HCT116 (cell line): ENCODE results near the gene PRSS22. TPM values are rescaled to one million over a fixed set of nuclear protein-coding genes. Genes with fewer than 3 reads are reported as not detected.
A peak's percentile ranks its signal among the peaks of the same experiment; 100 is the strongest.

ENCODE experiments used
- ATAC-seq: fragments of 200-7000 bp; cut with Tn5 transposase; 2 replicates; pipeline ENCODE4 v1.9.1; 2020; ENCODE audit warnings: mild to moderate bottlenecking, moderate library complexity
- BruUV-seq: library from RNA; stranded (reverse); fragments of 400-500 nt; replicated peaks from 2 replicates; lab custom pipeline; 2021; lab: Mats Ljungman, UMichigan
- CTCF ChIA-PET: fragments of 300-600 bp; sonication (Branson Sonifier 250); formaldehyde crosslinking; loops from one replicate; lab custom pipeline; 2021; ENCODE audit warnings: antibody characterized with exemption; lab: Charles Lee
- POLR2A ChIA-PET: fragments of 300-600, 350-600 bp; sonication (Branson Sonifier 250); formaldehyde crosslinking; loops from one replicate; lab custom pipeline; 2021; ENCODE audit warnings: antibody characterized with exemption; lab: Charles Lee
- RAD21 ChIA-PET, 2 experiments: fragments of 300-600 bp; sonication (Branson Sonifier 250); formaldehyde crosslinking; loops; one replicate each; lab custom pipeline; 2023; ENCODE audit warnings: low total read pairs in 2 of 2; ENCODE audit not compliant: uncharacterized antibody in 2 of 2, unreplicated experiment in 2 of 2, low non-redundant PET in 1 of 2; lab: Charles Lee
- DNase-seq: peaks from one replicate; pipeline ENCODE4 v3.0.0-alpha.2; 2010; ENCODE audit warnings: low read depth, low spot score
- H2AFZ ChIP-seq: fragments of 200-600 bp; shearing (Covaris generic), sonication (generic); 2 replicates; pipeline ENCODE4 v1.6.1; 2017; ENCODE audit warnings: low read depth, mixed run types, mixed read lengths, antibody characterized with exemption, low read length; ENCODE audit not compliant: poor library complexity, severe bottlenecking
- H3K27ac ChIP-seq: 2 replicates; pipeline ENCODE4 v1.5.1; 2012; ENCODE audit warnings: low read depth, low read length
- H3K27me3 ChIP-seq: fragments of 200-600 bp; sonication (generic); 2 replicates; pipeline ENCODE4 v1.6.1; 2016; ENCODE audit warnings: mixed run types, low read length, mixed read lengths; ENCODE audit not compliant: insufficient read depth
- H3K36me3 ChIP-seq, 2 experiments: fragments of 200-500 bp in 1 of 2; fragments of 200-600 bp in 1 of 2; sonication (Bioruptor generic) in 1 of 2; sonication (generic) in 1 of 2; 2 replicates each; pipeline versions ENCODE4 v1.5.1 to v1.6.1; 2014 to 2016; ENCODE audit warnings: low read length in 2 of 2, inconsistent platforms in 1 of 2, mixed read lengths in 1 of 2, mixed run types in 1 of 2; ENCODE audit not compliant: insufficient read depth in 2 of 2, control insufficient read depth in 1 of 2
- H3K4me1 ChIP-seq, 2 experiments: fragments of 200-600 bp in 1 of 2; sonication (generic) in 1 of 2; 2 replicates each; pipeline versions ENCODE4 v1.5.1 to v1.6.1; 2012 to 2017; ENCODE audit warnings: low read length in 2 of 2, inconsistent platforms in 1 of 2, mild to moderate bottlenecking in 1 of 2, mixed read lengths in 1 of 2, mixed run types in 1 of 2, moderate library complexity in 1 of 2; ENCODE audit not compliant: insufficient read depth in 2 of 2, control insufficient read depth in 1 of 2
- H3K4me2 ChIP-seq: fragments of 200-600 bp; sonication (generic); 2 replicates; pipeline ENCODE4 v1.6.1; 2017; ENCODE audit warnings: mixed run types, low read length, mixed read lengths
- H3K4me3 ChIP-seq, 2 experiments: fragments of 200-600 bp in 1 of 2; sonication (generic) in 1 of 2; replicated peaks in 1 of 2; 2 replicates each; pipeline ENCODE4 v1.5.1; 2011 to 2016; ENCODE audit warnings: low read length in 2 of 2, control low read depth in 1 of 2, low read depth in 1 of 2, mild to moderate bottlenecking in 1 of 2, mixed read lengths in 1 of 2, mixed run types in 1 of 2
- H3K79me2 ChIP-seq: fragments of 200-600 bp; sonication (generic); 2 replicates; pipeline ENCODE4 v1.6.1; 2017; ENCODE audit warnings: mild to moderate bottlenecking, mixed run types, low read length, moderate library complexity, mixed read lengths; ENCODE audit not compliant: insufficient read depth
- H3K9ac ChIP-seq: fragments of 200-600 bp; sonication (generic); 2 replicates; pipeline ENCODE4 v1.6.1; 2016; ENCODE audit warnings: low read length, mixed read lengths
- H3K9me2 ChIP-seq: fragments of 200-600 bp; sonication (generic), shearing (Covaris generic); 2 replicates; pipeline ENCODE4 v1.6.1; 2017; ENCODE audit warnings: mixed run types, mild to moderate bottlenecking, moderate library complexity; ENCODE audit not compliant: insufficient read depth
- H3K9me3 ChIP-seq, 2 experiments: fragments of 200-500 bp in 1 of 2; fragments of 200-600 bp in 1 of 2; sonication (Bioruptor generic) in 1 of 2; sonication (generic) in 1 of 2; 2 replicates each; pipeline ENCODE4 v1.6.1; 2014 to 2017; ENCODE audit warnings: low read length in 2 of 2, mixed read lengths in 2 of 2, inconsistent platforms in 1 of 2, low read depth in 1 of 2, mild to moderate bottlenecking in 1 of 2, mixed run types in 1 of 2, moderate library complexity in 1 of 2; ENCODE audit not compliant: control insufficient read depth in 1 of 2, insufficient read depth in 1 of 2
- H4K20me1 ChIP-seq: fragments of 200-600 bp; sonication (generic), shearing (Covaris generic); 2 replicates; pipeline ENCODE4 v1.6.1; 2017; ENCODE audit warnings: mixed run types, mild to moderate bottlenecking, moderate library complexity; ENCODE audit not compliant: insufficient read depth
- ATF3 ChIP-seq: IDR thresholded peaks from 2 replicates; pipeline ENCODE4 v1.6.1; 2012
- ELF1 ChIP-seq: IDR thresholded peaks from 2 replicates; pipeline ENCODE4 v1.6.1; 2012; ENCODE audit warnings: low read depth, borderline replicate concordance
- EZH2 ChIP-seq: fragments of 200-600 bp; sonication (generic); IDR thresholded peaks from 2 replicates; pipeline ENCODE4 v1.6.1; 2017; ENCODE audit warnings: antibody characterized with exemption, mixed run types
- POLR2AphosphoS5 ChIP-seq: IDR thresholded peaks from 2 replicates; pipeline ENCODE4 v1.6.1; 2011; ENCODE audit warnings: mild to moderate bottlenecking, low read depth, low read length, moderate library complexity
- SIN3A ChIP-seq: IDR thresholded peaks from 2 replicates; pipeline ENCODE4 v1.6.1; 2012; ENCODE audit warnings: low read depth
- TCF7L2 ChIP-seq: IDR thresholded peaks from 2 replicates; pipeline ENCODE4 v1.7.0; 2011; ENCODE audit warnings: borderline replicate concordance, inconsistent platforms; ENCODE audit not compliant: insufficient read depth, insufficient read length; ENCODE audit errors: extremely low read depth
- YY1 ChIP-seq: IDR thresholded peaks from 2 replicates; pipeline ENCODE4 v1.6.1; 2011; ENCODE audit warnings: low read length, low read depth, moderate library complexity, mild to moderate bottlenecking; ENCODE audit not compliant: insufficient replicate concordance; ENCODE audit errors: extremely low read depth
- ZNF274 ChIP-seq: fragments of 200-500 bp; sonication (Bioruptor generic); IDR thresholded peaks from 2 replicates; pipeline ENCODE4 v1.6.1; 2014; ENCODE audit warnings: mild to moderate bottlenecking, low read depth, low read length, inconsistent platforms
- intact Hi-C: fragments of 100-400 bp; cut with micrococcal nuclease; formaldehyde crosslinking; loops from 2 replicates; pipeline ENCODE4 v1.10.0; 2022
- total RNA-seq: library from RNA; stranded (reverse); gene quantifications from one replicate; pipeline ENCODE4 v1.2.1, GENCODE V29; 2021; ENCODE audit not compliant: unreplicated experiment

Gene PRSS22
- total RNA-seq, 1 experiment from 2014 or later, result 20.2 TPM

DNA sequence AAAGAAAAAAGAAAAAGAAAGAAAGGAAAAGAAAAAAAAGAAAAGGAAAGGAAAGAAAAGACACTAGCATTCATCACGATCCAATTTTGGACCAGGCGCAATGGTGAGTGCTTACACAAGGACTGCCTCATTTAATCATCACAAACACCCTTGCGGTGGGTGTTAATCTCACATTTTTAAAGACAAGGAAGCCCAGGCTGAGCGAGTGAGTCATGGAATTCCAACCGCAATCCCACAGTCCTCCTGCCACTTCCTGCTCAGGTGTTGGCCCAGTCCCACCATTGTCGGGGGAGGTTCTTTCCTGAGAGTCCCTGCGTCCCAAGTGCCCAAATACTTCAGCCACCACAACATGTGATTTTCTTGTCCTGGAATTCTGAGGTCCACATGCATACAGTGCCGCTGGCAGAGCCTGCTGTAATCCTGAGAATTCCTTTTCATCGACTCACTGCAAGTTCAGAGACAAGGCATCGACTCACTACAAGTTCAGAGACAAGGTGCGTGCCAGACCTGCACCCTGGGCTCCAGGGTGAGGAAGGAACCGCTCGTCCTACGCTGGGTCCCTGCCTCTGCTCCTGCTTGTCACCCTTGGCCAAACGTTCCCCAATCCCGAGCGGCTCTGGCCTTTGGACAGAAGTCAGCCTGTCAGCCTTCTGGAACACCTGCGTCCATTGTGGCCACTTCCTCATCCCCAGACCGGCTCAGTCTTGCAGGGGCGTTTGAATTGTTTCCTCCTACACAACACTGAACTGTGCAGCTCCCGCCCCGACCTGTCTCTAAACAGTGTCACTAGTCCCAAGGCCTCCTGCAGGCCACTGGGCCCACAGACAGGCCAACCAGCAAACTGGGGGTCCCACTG lies 22.1 kb downstream of the PRSS22 start:
- Histone ChIP-seq H3K27ac (peak overlapping the region; percentile 99), H3K4me3 (peak overlapping the region; percentile 36 to 59), H2AFZ (no peak overlapping the region), H3K4me1 (peaks cover 20 to 50% of the 10 kb centered on the region in 2 experiments), H3K79me2 (no peaks in the 10 kb centered on the region), H3K9ac (peak overlapping the region; percentile 80), H3K9me2 (no peaks in the 10 kb centered on the region), H3K27me3 (no peaks in the 10 kb centered on the region), H3K36me3 (no peaks in the 10 kb centered on the region), H4K20me1 (no peaks in the 10 kb centered on the region), H3K4me2 (peak overlapping the region; percentile 91), H3K9me3 (no peaks in the 10 kb centered on the region)
- ATAC-seq, result peak; percentile 81
- intact Hi-C loops, result no loop called here
- POLR2A ChIA-PET, result no interaction called here
- DNase-seq, result peak; percentile 96
- CTCF ChIA-PET, result interaction anchor here (1.1 kb wide), 1 partner anchor 32 kb away, joined by 3 read pairs; no protein-coding TSS in a partner anchor
- TF ChIP-seq YY1 (no peak), TCF7L2 (peak; percentile 65), POLR2AphosphoS5 (peak; percentile 76)
- RAD21 ChIA-PET, result no interaction called here
- BruUV-seq, result no TSS peak

- BruUV-seq, result no TSS peak
- DNase-seq (no peak), ATAC-seq (no peak)
- Histone ChIP-seq H3K4me1 (peaks cover 20 to 49% of the 10 kb centered on the region in 2 experiments), H3K4me2 (peak overlapping the region; percentile 91), H3K27me3 (no peaks in the 10 kb centered on the region), H3K4me3 (peak overlapping the region in 1 of 2 experiments; percentile 59; a peak in 2 of 4 replicates), H3K9ac (peak overlapping the region; percentile 80), H2AFZ (no peak overlapping the region), H3K27ac (peak overlapping the region; percentile 99), H3K79me2 (no peaks in the 10 kb centered on the region), H3K9me3 (no peaks in the 10 kb centered on the region), H3K36me3 (no peaks in the 10 kb centered on the region), H4K20me1 (no peaks in the 10 kb centered on the region), H3K9me2 (no peaks in the 10 kb centered on the region)
- RAD21 ChIA-PET, result no interaction called here
- TF ChIP-seq ATF3 (no peak), SIN3A (no peak), ELF1 (no peak), EZH2 (no peak), ZNF274 (no peak), YY1 (no peak)
- POLR2A ChIA-PET, result no interaction called here
- CTCF ChIA-PET, result no interaction called here
- intact Hi-C loops, result no loop called here
These were observed 23.0 kb downstream of the PRSS22 start for GRCh38 chr16:2834968-2835367.
